ENCODE measurements around the gene CBY2. TPM values are rescaled to one million over a fixed set of nuclear protein-coding genes. Genes with fewer than 3 reads are reported as not detected.
A peak's percentile ranks its signal among the peaks of the same experiment; 100 is the strongest.

CBY2 gene
- total and polyA plus RNA-seq, 2 donors = 0.05 to 0.07 TPM

DNA sequence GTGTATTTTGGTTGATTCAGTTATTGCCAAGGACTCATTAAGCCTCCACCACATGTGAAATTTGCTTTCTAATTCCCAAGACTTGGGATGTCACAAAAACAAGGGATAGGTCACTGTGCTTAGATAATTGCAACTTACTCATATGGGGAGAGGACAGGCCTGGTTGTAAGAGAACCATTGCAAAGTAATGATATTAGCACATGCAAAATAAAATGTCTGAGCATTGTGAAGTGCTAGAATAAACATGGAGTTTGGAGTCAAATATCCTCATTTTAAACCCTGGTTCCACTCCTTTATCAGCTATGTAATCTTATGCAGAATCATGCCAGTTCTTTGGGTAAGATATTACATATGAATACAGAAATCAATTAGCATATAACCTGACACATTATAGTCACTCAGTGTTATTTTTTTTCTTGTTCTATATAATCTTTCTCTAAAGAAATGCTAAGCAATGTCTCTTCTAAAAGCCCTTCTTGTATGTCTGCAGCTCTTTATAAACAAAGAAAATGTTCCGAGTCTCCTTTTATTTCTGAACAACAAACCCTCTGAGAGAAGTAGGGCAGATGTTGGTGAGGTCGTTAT is 5.5 kb downstream of the CBY2 start:
- DNase-seq (ENCODE audit: low read depth in 6 of 9, low spot score in 9 of 9) = no peak
- no peaks in the 10 kb centered on the region for H3K4me1 ChIP-seq (ENCODE audit: control insufficient read depth in 2 of 2, insufficient read depth in 2 of 2, low read length in 2 of 2)

GRCh38 chr13:45711951-45712350 is 9.8 kb downstream of the CBY2 start:
- 98% methylated on average over 2 of the region's 2 CpGs for WGBS
- no peaks in the 10 kb centered on the region for H3K36me3 ChIP-seq (ENCODE audit: control insufficient read depth in 2 of 2, insufficient read depth in 2 of 2, low read length in 1 of 2)
- H3K9me3 ChIP-seq (ENCODE audit: control insufficient read depth in 2 of 2, insufficient read depth in 1 of 2, low read length in 1 of 2) = no peaks in the 10 kb centered on the region
- H3K27me3 ChIP-seq (ENCODE audit: control insufficient read depth in 2 of 2, insufficient read depth in 1 of 2, low read length in 1 of 2) = no peaks in the 10 kb centered on the region
- H3K4me3 ChIP-seq (ENCODE audit: low read length in 2 of 2) = no peak overlapping the region
- H3K27ac ChIP-seq (ENCODE audit: low read depth in 1 of 2, low read length in 1 of 2) = no peak overlapping the region
- H3K4me1 ChIP-seq (ENCODE audit: control insufficient read depth in 2 of 2, insufficient read depth in 2 of 2, low read length in 2 of 2) = no peaks in the 10 kb centered on the region
- no peak for DNase-seq (ENCODE audit: low read depth in 6 of 9, low spot score in 9 of 9)

More for the DNA sequence above, 5.5 kb downstream of the CBY2 start:
- Histone ChIP-seq H3K27ac (ENCODE audit: low read depth in 1 of 2, low read length in 1 of 2) (no peak overlapping the region), H3K9me3 (ENCODE audit: control insufficient read depth in 2 of 2, insufficient read depth in 1 of 2, low read length in 1 of 2) (no peaks in the 10 kb centered on the region), H3K36me3 (ENCODE audit: control insufficient read depth in 2 of 2, insufficient read depth in 2 of 2, low read length in 1 of 2) (no peaks in the 10 kb centered on the region), H3K27me3 (ENCODE audit: control insufficient read depth in 2 of 2, insufficient read depth in 1 of 2, low read length in 1 of 2) (no peaks in the 10 kb centered on the region), H3K4me3 (ENCODE audit: low read length in 2 of 2) (no peak overlapping the region)
- 97% methylated on average over 2 of the region's 2 CpGs for WGBS

DNA sequence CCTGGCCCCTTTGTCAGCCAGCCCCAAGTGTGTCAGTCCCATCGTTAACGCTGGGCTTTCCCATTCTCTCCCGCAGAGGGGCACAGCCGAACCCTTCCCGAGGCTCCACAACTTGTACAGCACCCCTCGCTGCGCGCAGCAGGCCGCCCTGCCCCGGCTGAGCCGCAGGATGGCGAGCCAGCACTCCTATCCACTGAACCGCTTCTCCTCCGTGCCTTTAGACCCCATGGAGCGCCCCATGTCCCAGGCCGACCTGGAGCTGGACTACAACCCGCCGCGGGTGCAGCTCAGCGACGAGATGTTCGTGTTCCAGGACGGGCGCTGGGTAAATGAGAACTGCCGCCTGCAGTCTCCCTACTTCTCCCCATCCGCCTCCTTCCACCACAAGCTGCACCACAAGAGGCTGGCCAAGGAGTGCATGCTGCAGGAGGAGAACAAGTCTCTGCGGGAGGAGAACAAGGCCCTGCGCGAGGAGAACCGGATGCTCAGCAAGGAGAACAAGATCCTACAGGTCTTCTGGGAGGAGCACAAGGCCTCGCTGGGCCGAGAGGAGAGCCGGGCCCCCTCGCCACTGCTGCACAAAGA is 11.1 kb downstream of the CBY2 start:
- DNase-seq (ENCODE audit: low read depth in 6 of 9, low spot score in 9 of 9) = no peak
- Histone ChIP-seq H3K27ac (ENCODE audit: low read depth in 1 of 2, low read length in 1 of 2) (no peak overlapping the region), H3K27me3 (ENCODE audit: control insufficient read depth in 2 of 2, insufficient read depth in 1 of 2, low read length in 1 of 2) (no peaks in the 10 kb centered on the region), H3K4me3 (ENCODE audit: low read length in 2 of 2) (no peak overlapping the region), H3K9me3 (ENCODE audit: control insufficient read depth in 2 of 2, insufficient read depth in 1 of 2, low read length in 1 of 2) (no peaks in the 10 kb centered on the region), H3K4me1 (ENCODE audit: control insufficient read depth in 2 of 2, insufficient read depth in 2 of 2, low read length in 2 of 2) (no peaks in the 10 kb centered on the region), H3K36me3 (ENCODE audit: control insufficient read depth in 2 of 2, insufficient read depth in 2 of 2, low read length in 1 of 2) (no peaks in the 10 kb centered on the region)
- WGBS = 97% methylated on average over 34 of the region's 34 CpGs

GRCh38 chr13:45713721-45714120 is 11.6 kb downstream of the CBY2 start:
- H3K4me1 ChIP-seq (ENCODE audit: control insufficient read depth in 2 of 2, insufficient read depth in 2 of 2, low read length in 2 of 2) = no peaks in the 10 kb centered on the region
- H3K27me3 ChIP-seq (ENCODE audit: control insufficient read depth in 2 of 2, insufficient read depth in 1 of 2, low read length in 1 of 2) = no peaks in the 10 kb centered on the region
- DNase-seq (ENCODE audit: low read depth in 6 of 9, low spot score in 9 of 9) = no peak
- no peak overlapping the region for H3K27ac ChIP-seq (ENCODE audit: low read depth in 1 of 2, low read length in 1 of 2)
- no peak overlapping the region for H3K4me3 ChIP-seq (ENCODE audit: low read length in 2 of 2)
- WGBS = 97% methylated on average over 28 of the region's 28 CpGs
- no peaks in the 10 kb centered on the region for H3K36me3 ChIP-seq (ENCODE audit: control insufficient read depth in 2 of 2, insufficient read depth in 2 of 2, low read length in 1 of 2)
- H3K9me3 ChIP-seq (ENCODE audit: control insufficient read depth in 2 of 2, insufficient read depth in 1 of 2, low read length in 1 of 2) = no peaks in the 10 kb centered on the region

DNA sequence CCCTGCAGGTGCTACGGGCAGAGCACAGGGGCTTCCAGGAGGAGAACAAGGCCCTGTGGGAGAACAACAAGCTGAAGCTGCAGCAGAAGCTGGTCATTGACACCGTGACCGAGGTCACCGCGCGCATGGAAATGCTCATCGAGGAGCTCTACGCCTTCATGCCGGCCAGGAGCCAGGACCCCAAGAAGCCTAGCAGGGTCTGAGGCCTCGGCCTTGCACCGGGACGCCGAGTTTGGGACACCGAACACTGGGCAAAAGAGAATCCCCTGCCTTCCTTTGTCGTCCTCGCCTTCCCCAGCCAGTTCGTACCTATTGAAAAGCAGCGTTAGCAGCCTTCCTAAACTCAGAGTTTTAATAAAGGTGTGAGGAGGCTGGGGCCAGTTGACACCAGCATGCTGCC is 12.1 kb downstream of the CBY2 start:
- no peaks in the 10 kb centered on the region for H3K27me3 ChIP-seq (ENCODE audit: control insufficient read depth in 2 of 2, insufficient read depth in 1 of 2, low read length in 1 of 2)
- no peaks in the 10 kb centered on the region for H3K4me1 ChIP-seq (ENCODE audit: control insufficient read depth in 2 of 2, insufficient read depth in 2 of 2, low read length in 2 of 2)
- no peak overlapping the region for H3K4me3 ChIP-seq (ENCODE audit: low read length in 2 of 2)
- WGBS = 98% methylated on average over 18 of the region's 18 CpGs
- no peak for DNase-seq (ENCODE audit: low read depth in 6 of 9, low spot score in 9 of 9)
- no peaks in the 10 kb centered on the region for H3K9me3 ChIP-seq (ENCODE audit: control insufficient read depth in 2 of 2, insufficient read depth in 1 of 2, low read length in 1 of 2)
- H3K27ac ChIP-seq (ENCODE audit: low read depth in 1 of 2, low read length in 1 of 2) = no peak overlapping the region
- H3K36me3 ChIP-seq (ENCODE audit: control insufficient read depth in 2 of 2, insufficient read depth in 2 of 2, low read length in 1 of 2) = no peaks in the 10 kb centered on the region

- 97% methylated on average over 3 of the region's 3 CpGs for WGBS
- no peaks in the 10 kb centered on the region for H3K36me3 ChIP-seq (ENCODE audit: control insufficient read depth in 2 of 2, insufficient read depth in 2 of 2, low read length in 1 of 2)
- DNase-seq (ENCODE audit: low read depth in 6 of 9, low spot score in 9 of 9) = no peak
These were observed 13.2 kb downstream of the CBY2 start for GRCh38 chr13:45715351-45715750.

GRCh38 chr13:45717349-45717748 is 15.2 kb downstream of the CBY2 start:
- 93% methylated on average over 1 of the region's 1 CpG for WGBS
- Histone ChIP-seq H3K27me3 (ENCODE audit: control insufficient read depth in 2 of 2, insufficient read depth in 1 of 2, low read length in 1 of 2) (peaks cover 0 to 2% of the 10 kb centered on the region in 2 donors), H3K27ac (ENCODE audit: low read depth in 1 of 2, low read length in 1 of 2) (no peak overlapping the region), H3K4me1 (ENCODE audit: control insufficient read depth in 2 of 2, insufficient read depth in 2 of 2, low read length in 2 of 2) (no peaks in the 10 kb centered on the region), H3K4me3 (ENCODE audit: low read length in 2 of 2) (no peak overlapping the region), H3K9me3 (ENCODE audit: control insufficient read depth in 2 of 2, insufficient read depth in 1 of 2, low read length in 1 of 2) (no peaks in the 10 kb centered on the region), H3K36me3 (ENCODE audit: control insufficient read depth in 2 of 2, insufficient read depth in 2 of 2, low read length in 1 of 2) (no peaks in the 10 kb centered on the region)
- no peak for DNase-seq (ENCODE audit: low read depth in 6 of 9, low spot score in 9 of 9)

More at GRCh38 chr13:45715351-45715750, 13.2 kb downstream of the CBY2 start:
- H3K27me3 ChIP-seq (ENCODE audit: control insufficient read depth in 2 of 2, insufficient read depth in 1 of 2, low read length in 1 of 2) = no peaks in the 10 kb centered on the region
- H3K27ac ChIP-seq (ENCODE audit: low read depth in 1 of 2, low read length in 1 of 2) = no peak overlapping the region
- no peaks in the 10 kb centered on the region for H3K9me3 ChIP-seq (ENCODE audit: control insufficient read depth in 2 of 2, insufficient read depth in 1 of 2, low read length in 1 of 2)
- H3K4me1 ChIP-seq (ENCODE audit: control insufficient read depth in 2 of 2, insufficient read depth in 2 of 2, low read length in 2 of 2) = no peaks in the 10 kb centered on the region
- no peak overlapping the region for H3K4me3 ChIP-seq (ENCODE audit: low read length in 2 of 2)

DNA sequence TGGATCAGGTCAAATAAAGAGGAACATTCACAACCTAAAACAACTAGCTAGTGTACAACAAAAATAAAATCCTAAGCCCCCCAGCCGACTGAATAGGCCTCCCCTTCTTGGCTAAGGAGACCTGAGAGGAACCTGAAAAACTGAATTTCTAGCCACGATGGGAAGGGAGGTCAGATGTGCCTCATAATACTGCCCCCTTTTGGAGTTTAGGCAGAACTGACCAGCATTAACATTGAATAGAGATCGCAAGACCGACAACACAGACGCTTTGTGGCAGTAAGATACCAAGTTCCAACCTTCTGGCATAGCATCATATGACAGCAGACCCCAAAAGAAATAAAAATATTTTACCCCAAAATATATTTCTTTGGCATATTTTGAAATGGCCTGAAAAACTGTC is 15.9 kb downstream of the CBY2 start:
- WGBS = 65% methylated on average over 5 of the region's 5 CpGs
- H3K9me3 ChIP-seq (ENCODE audit: control insufficient read depth in 2 of 2, insufficient read depth in 1 of 2, low read length in 1 of 2) = no peaks in the 10 kb centered on the region
- H3K36me3 ChIP-seq (ENCODE audit: control insufficient read depth in 2 of 2, insufficient read depth in 2 of 2, low read length in 1 of 2) = no peaks in the 10 kb centered on the region
- H3K27me3 ChIP-seq (ENCODE audit: control insufficient read depth in 2 of 2, insufficient read depth in 1 of 2, low read length in 1 of 2) = peaks cover 0 to 2% of the 10 kb centered on the region in 2 donors
- no peak overlapping the region for H3K4me3 ChIP-seq (ENCODE audit: low read length in 2 of 2)
- H3K27ac ChIP-seq (ENCODE audit: low read depth in 1 of 2, low read length in 1 of 2) = no peak overlapping the region
- no peaks in the 10 kb centered on the region for H3K4me1 ChIP-seq (ENCODE audit: control insufficient read depth in 2 of 2, insufficient read depth in 2 of 2, low read length in 2 of 2)
- peak in 1 of 9 donors; percentile 19 for DNase-seq (ENCODE audit: low read depth in 6 of 9, low spot score in 9 of 9)

GRCh38 chr13:45718992-45719391 is 16.9 kb downstream of the CBY2 start:
- no peaks in the 10 kb centered on the region for H3K36me3 ChIP-seq (ENCODE audit: control insufficient read depth in 2 of 2, insufficient read depth in 2 of 2, low read length in 1 of 2)
- H3K27me3 ChIP-seq (ENCODE audit: control insufficient read depth in 2 of 2, insufficient read depth in 1 of 2, low read length in 1 of 2) = peaks cover 0 to 2% of the 10 kb centered on the region in 2 donors
- no peaks in the 10 kb centered on the region for H3K4me1 ChIP-seq (ENCODE audit: control insufficient read depth in 2 of 2, insufficient read depth in 2 of 2, low read length in 2 of 2)
- no peak overlapping the region for H3K4me3 ChIP-seq (ENCODE audit: low read length in 2 of 2)
- WGBS = 79% methylated on average over 1 of the region's 1 CpG
- no peaks in the 10 kb centered on the region for H3K9me3 ChIP-seq (ENCODE audit: control insufficient read depth in 2 of 2, insufficient read depth in 1 of 2, low read length in 1 of 2)
- no peak overlapping the region for H3K27ac ChIP-seq (ENCODE audit: low read depth in 1 of 2, low read length in 1 of 2)
- no peak for DNase-seq (ENCODE audit: low read depth in 6 of 9, low spot score in 9 of 9)

Data from thymus (tissue), 11 donors.